HepG2 (cell line): Measurements from ENCODE around the gene PSRC1. TPM values are rescaled to one million over a fixed set of nuclear protein-coding genes. Genes with fewer than 3 reads are reported as not detected.

ENCODE experiments used
- ATAC-seq: fragments of 200-7000 bp; cut with Tn5 transposase; 3 replicates; pipeline ENCODE4 v1.9.1; 2020; ENCODE audit warnings: mild to moderate bottlenecking, moderate library complexity
- BruUV-seq: library from RNA; stranded (reverse); fragments of 400-500 nt; replicated peaks from 2 replicates; lab custom pipeline; 2021; lab: Mats Ljungman, UMichigan
- CTCF ChIA-PET: fragments of 300-600 bp; formaldehyde crosslinking; extraction: SDS; loops from one replicate; lab custom pipeline; 2021; ENCODE audit warnings: low total read pairs, inconsistent platforms, low intra/inter-chr PET ratio; lab: Yijun Ruan, JAX
- POLR2A ChIA-PET: fragments of 350-600 bp; sonication (Branson Sonifier 250); formaldehyde crosslinking; loops from one replicate; lab custom pipeline; 2020; ENCODE audit warnings: antibody characterized with exemption, inconsistent platforms; lab: Yijun Ruan, JAX
- DNase-seq: peaks from one replicate; pipeline ENCODE4 v3.0.0-alpha.2; 2015; ENCODE audit warnings: low spot score
- FAIRE-seq: peaks from 3 replicates; lab custom pipeline; 2011; peaks lifted over from hg19 to GRCh38; lab: Jason Lieb, UNC
- H2AFZ ChIP-seq: one replicate; pipeline ENCODE4 v1.6.1; 2011; ENCODE audit warnings: low read length, inconsistent platforms
- H3K27ac ChIP-seq: fragments of 300-600 bp; 3 replicates; pipeline ENCODE4 v1.8.0; 2011; ENCODE audit warnings: mixed run types, mild to moderate bottlenecking, mixed read lengths, low read length, inconsistent platforms; ENCODE audit not compliant: insufficient read depth; ENCODE audit errors: extremely low read length
- H3K27me3 ChIP-seq, 2 experiments: fragments of 200-600 bp in 1 of 2; 2 replicates in 1 of 2; 3 replicates in 1 of 2; pipeline versions ENCODE4 v1.6.0 to v1.8.0; 2011; ENCODE audit warnings: low read length in 2 of 2, mild to moderate bottlenecking in 2 of 2, moderate library complexity in 2 of 2, inconsistent platforms in 1 of 2; ENCODE audit not compliant: insufficient read depth in 2 of 2, control insufficient read depth in 1 of 2
- H3K36me3 ChIP-seq, 2 experiments: fragments of 200-600 bp in 1 of 2; replicated peaks in 1 of 2; 2 replicates in 1 of 2; 3 replicates in 1 of 2; pipeline versions ENCODE4 v1.5.1 to v1.8.0; 2011; ENCODE audit warnings: low read length in 2 of 2, inconsistent platforms in 1 of 2; ENCODE audit not compliant: insufficient read depth in 2 of 2, control insufficient read depth in 1 of 2
- H3K4me1 ChIP-seq: 2 replicates; pipeline ENCODE4 v1.5.1; 2012; ENCODE audit warnings: low read length, inconsistent platforms; ENCODE audit not compliant: insufficient read depth
- H3K4me2 ChIP-seq: 2 replicates; pipeline ENCODE4 v1.6.0; 2011; ENCODE audit warnings: low read depth, low read length, inconsistent platforms
- H3K4me3 ChIP-seq, 3 experiments: fragments of 200-600 bp in 1 of 3; sonication (generic), shearing (Covaris generic) in 1 of 3; replicated peaks in 1 of 3; 2 replicates each; pipeline ENCODE4 v1.5.1; 2011 to 2016; ENCODE audit warnings: low read length in 3 of 3, inconsistent platforms in 2 of 3, low read depth in 2 of 3, mild to moderate bottlenecking in 2 of 3, control low read depth in 1 of 3, mixed read lengths in 1 of 3; ENCODE audit not compliant: insufficient read depth in 1 of 3
- H3K79me2 ChIP-seq: one replicate; pipeline ENCODE4 v1.6.1; 2011; ENCODE audit warnings: low read length, inconsistent platforms; ENCODE audit not compliant: insufficient read depth
- H3K9ac ChIP-seq: 2 replicates; pipeline ENCODE4 v1.6.0; 2011; ENCODE audit warnings: mild to moderate bottlenecking, low read depth, low read length, inconsistent platforms; ENCODE audit not compliant: insufficient read depth
- H3K9me3 ChIP-seq: 2 replicates; pipeline ENCODE4 v1.5.1; 2012; ENCODE audit warnings: mild to moderate bottlenecking, low read length
- H4K20me1 ChIP-seq: 2 replicates; pipeline ENCODE4 v1.6.0; 2011; ENCODE audit warnings: inconsistent platforms, mild to moderate bottlenecking, low read length, moderate library complexity; ENCODE audit not compliant: insufficient read depth
- CBFB ChIP-seq: sonication (generic); formaldehyde crosslinking; IDR thresholded peaks from 2 replicates; pipeline ENCODE4 v1.4.0; 2020; ENCODE audit warnings: missing genetic modification reagents
- GPN1 ChIP-seq: sonication (generic); formaldehyde crosslinking; IDR thresholded peaks from 2 replicates; pipeline ENCODE4 v1.5.1; 2020; ENCODE audit warnings: missing genetic modification reagents, borderline replicate concordance
- ONECUT2 ChIP-seq: sonication (generic); formaldehyde crosslinking; IDR thresholded peaks from 2 replicates; pipeline ENCODE4 v1.4.0; 2020; ENCODE audit warnings: missing genetic modification reagents
- PAF1 ChIP-seq: IDR thresholded peaks from 2 replicates; pipeline ENCODE4 v1.6.1; 2016; ENCODE audit warnings: missing genetic modification reagents, missing compliant biosample characterization
- PRMT3 ChIP-seq: sonication (generic); formaldehyde crosslinking; IDR thresholded peaks from 2 replicates; pipeline ENCODE4 v1.8.1; 2022; ENCODE audit warnings: low read depth, mild to moderate bottlenecking, moderate library complexity, missing genetic modification reagents, borderline replicate concordance
- RARG ChIP-seq: sonication (generic); formaldehyde crosslinking; IDR thresholded peaks from 2 replicates; pipeline ENCODE4 v1.4.0; 2020; ENCODE audit warnings: low read depth, mild to moderate bottlenecking, missing genetic modification reagents
- TERF1 ChIP-seq: sonication (generic); formaldehyde crosslinking; IDR thresholded peaks from 2 replicates; pipeline ENCODE4 v1.8.0; 2022; ENCODE audit warnings: mild to moderate bottlenecking, missing genetic modification reagents, moderate library complexity
- ZBTB37 ChIP-seq: sonication (generic); formaldehyde crosslinking; IDR thresholded peaks from 2 replicates; pipeline ENCODE4 v1.4.0; 2020; ENCODE audit warnings: mild to moderate bottlenecking, missing genetic modification reagents
- ZIK1 ChIP-seq: sonication (generic); formaldehyde crosslinking; IDR thresholded peaks from 2 replicates; pipeline ENCODE4 v1.5.0; 2020; ENCODE audit warnings: mild to moderate bottlenecking, low read depth, missing genetic modification reagents, borderline replicate concordance
- ZNF253 ChIP-seq: sonication (generic); formaldehyde crosslinking; IDR thresholded peaks from 2 replicates; pipeline ENCODE4 v1.8.0; 2022; ENCODE audit warnings: mild to moderate bottlenecking, missing genetic modification reagents, borderline replicate concordance
- ZNF292 ChIP-seq: sonication (generic); formaldehyde crosslinking; IDR thresholded peaks from 2 replicates; pipeline ENCODE4 v1.8.1; 2022; ENCODE audit warnings: mild to moderate bottlenecking, low read depth, missing genetic modification reagents, borderline replicate concordance
- ZNF350 ChIP-seq: sonication (generic); formaldehyde crosslinking; IDR thresholded peaks from 2 replicates; pipeline ENCODE4 v1.4.0; 2020; ENCODE audit warnings: mild to moderate bottlenecking, low read depth, missing genetic modification reagents, borderline replicate concordance
- ZNF496 ChIP-seq: sonication (generic); formaldehyde crosslinking; IDR thresholded peaks from 2 replicates; pipeline ENCODE4 v1.8.1; 2023; ENCODE audit warnings: mild to moderate bottlenecking, moderate library complexity, missing genetic modification reagents; ENCODE audit not compliant: insufficient replicate concordance
- ZNF552 ChIP-seq: sonication (generic); formaldehyde crosslinking; IDR thresholded peaks from 2 replicates; pipeline ENCODE4 v1.9.0; 2022; ENCODE audit warnings: missing genetic modification reagents, mild to moderate bottlenecking, borderline replicate concordance
- ZNF644 ChIP-seq: IDR thresholded peaks from 2 replicates; pipeline ENCODE4 v1.6.1; 2016; ENCODE audit warnings: low read depth
- ZNF772 ChIP-seq: sonication (generic); formaldehyde crosslinking; IDR thresholded peaks from 2 replicates; pipeline ENCODE4 v1.5.0; 2020; ENCODE audit warnings: mild to moderate bottlenecking, missing genetic modification reagents
- ZNF883 ChIP-seq: sonication (generic); formaldehyde crosslinking; IDR thresholded peaks from 2 replicates; pipeline ENCODE4 v1.5.1; 2020; ENCODE audit warnings: mild to moderate bottlenecking, missing genetic modification reagents; ENCODE audit errors: not compliant biosample characterization
- ZSCAN20 ChIP-seq: sonication (generic); formaldehyde crosslinking; IDR thresholded peaks from 2 replicates; pipeline ENCODE4 v1.4.0; 2020; ENCODE audit warnings: missing genetic modification reagents, mild to moderate bottlenecking, borderline replicate concordance
- WGBS: methylation state at CpG from one replicate; pipeline ENCODE4 v1.1.6; 2017; ENCODE audit warnings: low lambda C conversion rate; 5-methylcytosine and 5-hydroxymethylcytosine counted together
- in situ Hi-C: cut with HindIII; loops from 2 replicates; pipeline ENCODE4 v1.10.0; 2017; ENCODE audit warnings: low pct_unique_long_range_greater_than_20kb; ENCODE audit not compliant: extremely low pct_ligation_motif_present
- intact Hi-C: fragments of 100-400 bp; cut with micrococcal nuclease; formaldehyde crosslinking; loops from one replicate; pipeline ENCODE4 v1.10.0; 2022; ENCODE audit not compliant: unreplicated experiment
- polyA plus RNA-seq, 8 experiments: library from polyadenylated mRNA; depleted of rRNA in 3 of 8; stranded (reverse) in 7 of 8; unstranded in 1 of 8; fragments of >200 nt; fragmentation: Illumina TruSeq in 4 of 8; extraction: Trizol in 4 of 8; gene quantifications; 2 replicates each; pipeline versions ENCODE4 v1.2.1 to v1.2.3, GENCODE V29; 2011 to 2016; ENCODE audit warnings: low read depth in 4 of 8, missing spikeins in 1 of 8, mixed read lengths in 1 of 8; ENCODE audit not compliant: insufficient read depth in 1 of 8
- total RNA-seq, 5 experiments: library from RNA; depleted of rRNA; stranded (reverse); fragments of >200 nt; fragmentation: Illumina TruSeq; extraction: Trizol; gene quantifications; 2 replicates each; pipeline ENCODE4 v1.2.3, GENCODE V29; 2016; ENCODE audit warnings: low read depth in 1 of 5

PSRC1 gene
- total and polyA plus RNA-seq, 2 of the 13 experiments (the other 11 are each of a cell fraction or from before 2014, with no cell fraction given), result 28.6 to 30.3 TPM

- no TSS peak for BruUV-seq
- FAIRE-seq (no peak), DNase-seq (no peak), ATAC-seq (no peak)
- ChIA-PET POLR2A (no interaction called here), CTCF (no interaction called here)
- no peak for TF ChIP-seq ZSCAN20 (CRISPR knock-in tag)
- TF ChIP-seq ZNF883 (CRISPR knock-in tag), result no peak
- TF ChIP-seq ONECUT2, result no peak
- TF ChIP-seq ZNF496 (CRISPR knock-in tag), result no peak
- TF ChIP-seq ZNF253 (CRISPR knock-in tag), result no peak
- no peak for TF ChIP-seq RARG (CRISPR knock-in tag)
- TF ChIP-seq ZNF552 (CRISPR knock-in tag), result no peak
- no peak for TF ChIP-seq GPN1
- TF ChIP-seq PAF1 (CRISPR knock-in tag), result no peak
- TF ChIP-seq TERF1 (CRISPR knock-in tag), result no peak
- no peak for TF ChIP-seq ZBTB37 (CRISPR knock-in tag)
- no peak for TF ChIP-seq ZNF292 (CRISPR knock-in tag)
- TF ChIP-seq PRMT3, result no peak
- no peak for TF ChIP-seq ZNF644 (CRISPR knock-in tag)
- no peak for TF ChIP-seq ZIK1 (CRISPR knock-in tag)
- no peak for TF ChIP-seq CBFB (CRISPR knock-in tag)
- TF ChIP-seq ZNF350, result no peak
- TF ChIP-seq ZNF772 (CRISPR knock-in tag), result no peak
- Histone ChIP-seq H3K9ac (no peak overlapping the region), H3K4me1 (peaks cover 14% of the 10 kb centered on the region), H3K27me3 (no peaks in the 10 kb centered on the region), H3K27ac (no peak overlapping the region), H3K79me2 (no peaks in the 10 kb centered on the region), H3K4me3 (no peak overlapping the region), H4K20me1 (no peaks in the 10 kb centered on the region), H2AFZ (no peak overlapping the region), H3K9me3 (no peaks in the 10 kb centered on the region), H3K36me3 (peaks cover 0 to 12% of the 10 kb centered on the region in 2 experiments; a peak in 3 of 5 replicates), H3K4me2 (no peak overlapping the region)
- intact Hi-C loops (loop anchor here (5.0 kb wide), 1 partner anchor 168 kb away; the partner anchor contains the start of gene TMEM167B), in situ Hi-C loops (loop anchor here (5.0 to 10.0 kb wide), 3 partner anchors 58 to 275 kb away; partner anchors contain the start of gene GPR61)
- WGBS, result 86% methylated on average over 6 of the region's 7 CpGs
These were observed 23.0 kb downstream of the PSRC1 start for GRCh38 chr1:109259674-109260557.
